NOMO-1 (cell line): Measurements from ENCODE around the gene NOTO.
"Not testable (repeated sequence)": the region's sequence is repeated elsewhere in the genome, so short reads cannot be mapped to it uniquely, and the experiment has no call there.

ENCODE experiments used
- DNase-seq, 2 experiments: peaks; one replicate each; lab custom pipeline; 2025; ENCODE audit not compliant: unreplicated experiment in 2 of 2; lab: John Stamatoyannopoulos, UW

Gene NOTO

DNA sequence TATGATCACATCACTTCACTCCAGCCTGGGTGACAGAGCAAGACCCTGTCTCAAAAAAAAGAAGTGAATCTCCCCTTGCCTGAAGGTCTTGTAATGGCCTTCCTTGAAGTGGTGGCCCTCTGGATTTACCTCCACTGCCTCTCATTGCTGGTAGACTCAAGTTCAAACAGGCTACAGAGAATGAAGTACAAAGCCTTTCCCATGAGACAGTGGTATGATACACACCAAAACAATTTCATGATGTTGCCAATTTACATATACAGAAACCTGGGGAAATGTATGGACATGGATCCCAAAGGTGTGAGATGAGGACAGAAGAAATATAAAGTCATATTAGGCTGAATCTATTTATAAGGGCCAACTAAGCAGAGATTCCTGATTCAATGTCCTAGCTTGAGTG, 4.8 kb upstream of the NOTO start:
- no peak for DNase-seq

DNA sequence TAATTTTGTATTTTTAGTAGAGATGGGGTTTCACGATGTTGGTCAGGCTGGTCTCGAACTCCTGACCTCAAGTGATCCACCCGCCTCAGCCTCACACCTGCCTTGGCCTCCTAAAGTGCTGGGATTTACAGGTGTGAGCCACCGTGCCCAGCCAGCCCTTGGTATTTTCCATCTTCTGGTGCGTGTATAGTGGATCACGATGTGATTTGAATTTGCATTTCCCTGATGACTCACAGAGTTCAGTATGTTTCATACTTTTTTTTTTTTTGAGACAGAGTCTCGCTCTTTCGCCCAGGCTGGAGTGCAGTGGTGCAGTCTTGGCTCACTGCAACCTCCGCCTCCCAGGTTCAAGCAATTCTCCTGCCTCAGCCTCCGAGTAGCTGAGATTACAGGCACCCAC, 2.1 kb upstream of the NOTO start:
- not testable (repeated sequence) for DNase-seq

DNA sequence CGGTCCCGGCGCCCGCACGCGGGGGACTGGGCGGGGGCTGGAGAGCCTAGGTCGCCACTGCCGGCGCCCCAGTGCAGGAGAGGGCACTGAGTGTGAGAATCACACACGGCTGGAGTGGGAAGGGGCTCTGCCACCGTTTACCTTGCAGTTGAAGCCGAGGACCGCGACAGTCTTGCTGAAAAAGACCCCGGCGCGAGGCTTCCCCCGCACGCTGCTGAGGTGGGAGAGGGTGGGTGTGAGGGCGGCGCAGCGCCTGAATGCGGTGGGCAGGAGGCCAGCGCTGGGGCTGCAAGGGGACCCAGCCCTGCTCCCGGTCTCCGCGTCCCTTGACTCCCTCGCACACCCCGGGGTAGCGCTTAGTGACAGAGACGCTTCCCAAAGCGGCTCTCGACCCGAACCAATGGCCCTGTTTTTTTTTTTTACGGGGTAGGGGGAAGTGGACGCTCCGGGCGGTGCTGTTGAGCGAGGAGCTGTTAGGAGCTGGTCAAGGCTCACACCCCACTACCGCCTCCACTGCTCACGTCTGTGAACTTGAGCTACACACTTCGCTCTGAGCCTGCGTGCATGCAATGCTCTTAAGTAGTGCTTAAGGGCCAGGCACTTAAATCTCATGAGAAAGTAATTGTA, 794 bp downstream of the NOTO start:
- DNase-seq = no peak

DNA sequence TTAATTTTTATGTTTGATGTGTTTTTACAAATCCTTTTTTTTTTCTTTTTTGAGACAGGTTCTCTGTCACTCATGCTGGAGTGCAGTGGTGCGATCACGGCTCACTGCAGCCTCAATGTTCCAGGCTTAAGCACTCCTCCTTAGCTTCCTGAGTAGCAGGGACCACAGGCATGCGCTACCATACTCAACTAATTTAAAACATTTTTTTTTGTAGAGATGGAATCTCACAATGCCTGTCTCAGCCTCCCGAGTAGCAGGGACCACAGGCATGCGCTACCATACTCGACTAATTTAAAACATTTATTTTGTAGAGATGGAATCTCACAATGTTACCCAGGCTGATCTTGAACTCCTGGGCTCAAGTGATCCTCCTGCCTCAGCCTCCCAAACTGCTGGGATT, 3.2 kb downstream of the NOTO start:
- no peak for DNase-seq

DNA sequence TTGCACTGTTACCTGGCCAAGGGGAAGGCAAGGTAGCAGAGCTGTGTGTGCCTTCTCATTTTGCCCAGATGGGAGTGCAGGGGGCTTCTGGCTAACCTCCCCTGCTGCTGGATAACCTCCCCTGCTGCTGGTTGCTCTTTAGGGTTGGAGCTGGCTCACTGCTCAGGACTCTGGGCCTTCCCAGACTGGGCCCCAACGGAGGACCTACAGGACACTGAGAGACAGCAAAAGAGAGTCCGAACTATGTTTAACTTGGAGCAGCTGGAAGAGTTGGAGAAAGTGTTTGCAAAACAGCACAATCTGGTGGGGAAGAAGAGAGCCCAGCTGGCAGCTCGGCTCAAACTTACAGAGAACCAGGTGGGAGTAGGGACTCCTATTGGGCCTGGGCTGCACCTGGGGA, 5.9 kb downstream of the NOTO start:
- DNase-seq = no peak

DNA sequence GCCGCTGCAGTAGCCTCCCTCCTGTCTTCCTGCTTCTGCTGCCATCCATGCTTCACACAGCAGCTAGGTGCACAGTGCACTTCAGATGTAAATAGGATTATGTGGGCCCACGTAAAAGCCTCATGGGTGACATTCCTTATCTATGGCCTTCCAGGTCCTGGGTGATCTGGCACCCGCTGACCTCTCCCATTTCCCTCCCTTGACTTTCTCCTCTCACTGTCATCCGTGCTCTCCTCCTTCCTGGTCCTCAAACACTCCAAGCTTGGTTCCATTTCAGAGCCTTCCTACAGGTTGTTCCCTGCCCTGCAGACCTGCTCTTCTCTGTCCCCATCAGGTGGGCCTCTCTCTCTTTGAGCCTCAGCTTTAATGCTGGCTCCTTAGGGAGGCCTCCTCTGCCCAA, 7.6 kb downstream of the NOTO start:
- no peak for DNase-seq

DNA sequence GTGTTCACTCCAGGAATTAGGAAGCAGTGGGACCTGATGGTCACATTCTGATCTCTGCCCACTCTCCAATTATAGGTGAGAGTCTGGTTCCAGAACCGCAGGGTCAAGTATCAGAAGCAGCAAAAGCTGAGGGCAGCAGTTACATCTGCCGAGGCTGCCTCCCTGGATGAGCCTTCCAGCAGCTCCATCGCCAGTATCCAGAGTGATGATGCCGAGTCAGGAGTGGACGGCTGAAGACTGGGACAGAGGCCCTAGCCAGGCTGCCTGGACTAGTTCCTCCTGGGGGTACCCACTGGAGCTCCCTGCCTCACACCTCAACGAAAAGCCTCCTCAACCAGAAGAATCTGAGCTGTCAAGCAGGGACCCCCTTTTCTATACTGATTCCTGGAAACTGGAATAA, 8.3 kb downstream of the NOTO start:
- no peak for DNase-seq

DNA sequence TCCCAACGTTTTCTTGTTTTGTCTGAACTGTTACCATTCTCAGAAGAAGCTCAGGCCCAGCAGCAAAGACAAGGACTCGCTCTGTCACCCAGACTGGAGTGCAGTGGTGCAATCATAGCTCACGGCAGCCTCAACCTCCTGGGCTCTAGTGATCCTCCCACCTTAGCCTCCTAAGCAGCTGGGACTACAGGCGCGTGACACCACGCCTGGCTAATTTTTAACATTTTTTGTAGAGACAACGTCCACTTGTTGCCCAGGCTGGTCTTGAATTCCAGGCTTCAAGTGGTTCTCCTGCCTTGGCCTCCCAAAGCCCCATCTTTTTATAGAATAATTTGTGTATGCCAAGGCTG, 9.7 kb downstream of the NOTO start:
- DNase-seq = no peak

DNA sequence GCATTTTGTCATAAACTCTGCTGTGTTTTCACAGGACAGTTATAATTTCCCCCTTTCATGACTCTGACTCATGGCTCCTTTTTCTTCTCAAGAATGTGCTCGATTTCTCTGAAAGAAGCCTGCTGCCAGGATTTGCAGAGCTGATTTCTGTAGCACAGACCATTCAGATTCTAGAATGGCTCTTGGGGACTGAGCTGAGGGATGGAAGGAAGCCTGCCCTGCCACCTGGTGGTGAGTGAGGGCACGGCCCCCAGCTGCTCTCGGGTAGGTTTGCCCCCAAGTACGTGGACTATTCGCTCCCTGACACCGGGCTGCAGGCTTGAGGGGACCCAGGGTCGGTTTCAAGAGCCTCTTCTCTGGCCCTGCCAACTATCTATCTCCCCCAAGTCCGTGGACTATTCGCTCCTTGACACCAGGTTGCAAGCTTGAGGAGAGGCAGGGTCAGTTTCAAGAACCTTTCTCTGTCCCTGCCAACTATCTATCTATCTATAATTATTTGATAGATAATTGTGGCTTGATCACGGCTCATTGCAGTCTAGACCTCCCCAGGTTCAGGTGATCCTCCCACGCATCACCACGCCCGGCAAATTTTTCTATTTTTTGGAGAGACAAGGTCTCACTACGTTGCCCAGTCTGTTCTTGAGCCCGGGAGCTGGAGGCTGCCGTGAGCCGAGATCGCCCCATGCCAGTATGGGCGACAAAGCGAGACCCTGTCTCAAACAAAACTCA, 10.2 kb downstream of the NOTO start:
- DNase-seq = peak; percentile 60 to 62

DNA sequence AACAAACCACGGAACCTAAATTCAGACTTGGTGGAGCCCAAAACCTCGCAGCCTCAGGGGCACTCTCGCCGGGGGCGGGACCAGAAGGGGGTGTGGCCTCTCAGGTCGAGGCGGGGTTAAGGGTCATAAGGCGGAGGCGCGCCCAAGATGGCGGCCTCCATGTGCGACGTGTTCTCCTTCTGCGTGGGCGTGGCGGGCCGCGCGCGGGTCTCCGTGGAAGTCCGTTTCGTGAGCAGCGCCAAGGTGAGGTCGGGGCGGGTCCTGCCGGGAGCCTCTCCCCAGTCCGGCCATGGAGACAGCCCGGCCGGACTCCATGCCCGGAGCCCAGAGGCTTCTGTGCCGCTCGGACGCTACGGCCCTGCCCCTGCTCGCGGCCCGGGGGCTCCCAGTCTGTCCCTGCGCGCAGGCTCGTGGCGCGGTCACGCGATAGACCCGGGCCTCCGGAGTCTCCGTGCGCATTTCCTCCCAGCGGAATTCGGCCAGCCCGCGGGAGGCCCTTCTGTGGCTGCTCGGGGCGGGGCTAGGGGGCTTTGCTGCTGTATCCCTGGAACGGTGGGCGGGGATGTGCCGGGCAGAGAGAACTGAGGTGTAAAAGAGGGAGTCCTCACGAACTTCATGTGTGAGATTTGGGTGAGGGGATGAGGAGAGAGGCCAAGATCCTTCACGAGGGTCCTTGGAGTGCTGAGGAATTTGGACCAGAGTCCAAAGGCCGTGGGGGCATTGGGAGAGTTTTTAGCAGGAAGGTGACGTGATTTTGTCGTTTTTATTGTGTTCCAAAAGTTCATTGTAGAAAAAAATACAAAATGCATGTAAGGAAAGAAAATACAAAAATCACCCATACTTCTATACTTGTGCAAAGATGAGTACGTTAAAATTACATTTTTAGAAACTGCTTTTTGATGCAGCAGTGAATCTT, 12.0 kb downstream of the NOTO start, which contains the start of gene SMYD5:
SMYD5 (plus strand) TSS at position 126 of the 916 bp plus-strand sequence; CDS start at position 148, 22 bp downstream.
- DNase-seq = peak; percentile 77 to 83

DNA sequence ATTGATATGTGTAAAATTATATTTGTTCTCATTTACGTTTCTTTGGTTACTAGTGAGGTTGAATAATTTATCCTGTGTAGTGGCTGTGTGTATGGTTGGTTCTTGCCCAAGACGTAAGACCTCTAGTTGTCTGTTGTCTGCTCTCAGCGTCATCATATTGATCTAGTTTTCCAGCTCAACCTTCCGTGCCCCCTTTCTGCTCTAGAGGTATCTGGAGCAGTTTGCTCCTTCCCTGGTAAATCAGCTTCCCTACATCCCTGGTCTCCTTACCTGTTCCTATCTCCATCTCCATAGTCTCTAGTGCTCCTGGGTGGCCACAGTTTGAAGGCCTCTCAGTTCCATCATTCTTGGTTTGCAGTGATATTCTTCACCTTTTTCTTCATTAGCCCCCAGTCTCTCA, 12.9 kb downstream of the NOTO start:
- DNase-seq = no peak

DNA sequence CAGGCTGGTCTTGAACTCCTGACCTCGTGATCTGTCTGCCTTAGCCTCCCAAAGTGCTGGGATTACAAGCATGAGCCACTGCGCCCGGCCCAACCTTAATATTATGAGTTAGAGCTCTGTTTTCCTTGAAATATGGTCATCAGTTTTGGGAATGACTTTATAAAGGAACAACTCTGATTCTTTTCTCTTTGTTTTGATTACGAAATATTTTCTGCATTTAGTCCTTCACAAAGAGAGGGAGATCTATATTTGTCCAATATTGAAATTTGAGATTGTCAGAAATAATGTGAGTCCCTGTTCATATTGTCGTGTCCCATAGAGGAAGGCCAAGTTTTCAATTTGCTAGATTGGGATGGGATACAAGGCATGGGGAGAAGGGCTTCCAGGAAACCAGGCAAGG, 14.8 kb downstream of the NOTO start:
- DNase-seq = no peak

DNA sequence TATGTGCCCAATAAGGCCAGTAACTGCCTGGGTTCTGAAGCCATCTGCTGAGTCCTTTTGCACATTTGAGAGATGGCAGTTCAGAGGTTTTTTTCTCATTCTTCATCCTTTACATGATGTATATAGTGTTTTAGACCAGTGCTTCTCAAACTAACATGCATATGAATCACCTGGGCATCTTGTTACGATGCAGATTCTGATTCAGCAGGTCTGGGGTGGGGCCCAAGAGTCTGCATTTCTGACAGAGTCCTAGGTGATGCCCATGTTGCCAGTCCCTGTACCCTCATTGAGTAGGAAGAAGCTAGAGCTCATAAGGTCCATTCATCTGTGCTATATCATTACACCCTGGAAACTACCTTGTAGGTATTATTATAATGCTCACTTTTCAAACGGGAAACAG, 15.5 kb downstream of the NOTO start:
- no peak for DNase-seq

DNA sequence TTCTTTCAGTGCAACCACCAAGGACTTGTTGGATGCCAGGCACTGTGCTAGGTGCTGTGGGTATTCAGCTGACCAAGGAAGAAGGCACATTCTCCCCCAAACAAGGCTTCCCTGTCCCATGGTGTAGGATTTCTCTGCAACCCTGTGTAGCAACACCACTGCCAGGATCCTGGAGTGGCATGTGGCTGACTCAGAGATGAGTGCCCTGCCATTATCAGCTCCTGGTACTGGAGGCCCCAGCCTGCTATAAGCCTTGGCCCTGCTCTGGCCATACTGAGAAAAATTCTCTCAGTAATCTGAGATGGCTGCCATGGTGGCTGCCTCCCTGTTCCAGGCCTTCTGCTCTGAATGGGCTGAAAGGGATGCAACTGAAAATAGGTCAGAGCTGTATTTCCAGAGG, 15.9 kb downstream of the NOTO start:
- DNase-seq = no peak

DNA sequence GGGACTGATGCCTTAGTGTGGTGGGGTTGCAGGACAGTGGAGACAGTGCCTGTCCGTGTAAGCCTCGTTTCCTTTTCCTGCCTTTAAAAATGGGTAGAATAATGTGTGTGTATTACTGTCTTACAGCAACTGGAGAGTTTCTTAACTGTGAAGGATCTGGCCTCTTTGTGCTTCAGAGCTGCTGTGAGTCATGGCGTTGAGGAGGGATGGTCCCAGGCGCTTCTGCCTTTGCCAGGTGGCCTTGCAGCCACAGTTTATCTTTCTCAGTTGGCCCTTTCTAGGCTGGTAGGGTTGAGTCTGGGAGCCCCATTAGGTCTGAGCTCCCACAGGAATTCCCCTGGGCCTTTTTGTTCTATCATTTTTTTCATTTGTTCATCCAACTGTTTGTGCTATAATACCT, 21.4 kb downstream of the NOTO start:
- DNase-seq = no peak

DNA sequence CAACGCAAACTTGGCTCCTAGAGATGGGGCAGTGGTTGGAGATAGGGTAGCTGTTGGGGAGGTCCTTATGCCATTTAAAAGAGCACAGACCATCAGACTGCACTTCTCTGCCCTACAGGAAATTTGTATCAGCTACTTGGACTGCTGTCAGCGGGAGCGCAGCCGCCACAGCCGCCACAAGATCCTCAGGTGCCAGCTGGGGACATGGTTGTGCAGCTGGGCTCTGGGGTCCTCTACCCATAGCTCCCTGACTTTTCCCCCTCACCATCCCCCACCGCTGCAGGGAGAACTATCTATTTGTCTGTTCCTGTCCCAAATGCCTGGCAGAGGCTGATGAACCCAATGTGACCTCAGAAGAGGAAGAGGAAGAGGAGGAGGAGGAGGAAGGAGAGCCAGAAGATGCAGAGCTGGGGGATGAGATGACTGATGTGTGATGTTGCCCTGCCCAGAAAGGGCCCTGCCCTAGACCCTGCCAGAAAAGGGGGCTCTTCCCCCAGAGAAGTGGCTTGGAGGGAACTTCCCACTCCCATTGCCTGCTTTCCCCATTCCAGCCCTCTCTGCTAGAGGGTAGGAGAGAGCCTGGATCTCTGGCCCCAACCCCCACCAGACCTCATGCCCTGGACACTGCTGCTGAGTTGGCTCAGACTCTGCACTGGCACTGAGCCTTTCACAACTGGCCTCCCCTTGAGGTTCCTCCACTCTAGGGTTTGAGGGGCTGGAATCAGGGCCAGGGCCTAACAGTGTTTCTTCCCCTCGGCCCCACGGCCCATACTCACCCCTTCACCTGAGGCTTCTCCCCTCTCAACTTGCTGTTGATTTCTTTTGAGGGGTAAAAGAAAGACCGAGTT, 23.4 kb downstream of the NOTO start:
- no peak for DNase-seq

DNA sequence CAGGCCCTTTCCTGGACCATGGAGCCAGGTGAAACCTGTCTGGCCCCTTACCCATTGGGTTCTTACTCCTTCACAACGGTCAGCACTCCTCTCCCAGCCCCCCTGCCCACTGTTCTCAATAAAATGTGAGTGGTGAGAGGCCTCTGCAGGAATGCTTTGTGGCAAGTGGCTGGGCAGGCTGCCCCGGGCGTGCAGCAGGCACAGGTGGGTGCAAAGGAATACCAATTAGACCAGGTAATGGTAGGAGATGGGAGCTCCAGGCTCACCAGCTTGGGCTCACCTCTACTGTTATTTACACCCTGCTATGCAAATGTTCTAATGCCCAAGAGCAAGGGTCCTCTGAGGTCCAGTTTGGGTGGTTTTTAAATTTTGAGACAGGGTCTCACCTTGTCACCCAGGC, 24.7 kb downstream of the NOTO start:
- DNase-seq = no peak

DNA sequence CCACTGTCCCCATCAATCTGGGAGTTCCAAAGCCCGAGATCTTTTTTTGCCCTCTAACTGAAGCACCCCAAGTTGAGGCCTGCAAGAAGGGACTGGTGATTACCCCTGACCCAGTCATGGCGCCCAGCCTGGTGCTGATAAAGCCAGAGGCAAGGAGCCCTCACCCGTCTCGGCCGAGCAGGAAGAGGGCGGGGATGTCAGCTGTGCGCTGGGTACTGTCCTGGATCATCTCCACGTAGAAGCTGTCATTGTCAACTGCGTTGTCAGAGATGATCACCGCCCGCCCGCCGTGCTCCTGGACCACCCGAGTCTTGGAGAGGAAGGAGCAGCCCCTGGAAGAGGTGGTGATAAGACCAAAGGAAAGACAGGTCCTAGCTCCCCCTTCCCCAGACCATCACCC, 26.3 kb downstream of the NOTO start:
- DNase-seq = no peak

DNA sequence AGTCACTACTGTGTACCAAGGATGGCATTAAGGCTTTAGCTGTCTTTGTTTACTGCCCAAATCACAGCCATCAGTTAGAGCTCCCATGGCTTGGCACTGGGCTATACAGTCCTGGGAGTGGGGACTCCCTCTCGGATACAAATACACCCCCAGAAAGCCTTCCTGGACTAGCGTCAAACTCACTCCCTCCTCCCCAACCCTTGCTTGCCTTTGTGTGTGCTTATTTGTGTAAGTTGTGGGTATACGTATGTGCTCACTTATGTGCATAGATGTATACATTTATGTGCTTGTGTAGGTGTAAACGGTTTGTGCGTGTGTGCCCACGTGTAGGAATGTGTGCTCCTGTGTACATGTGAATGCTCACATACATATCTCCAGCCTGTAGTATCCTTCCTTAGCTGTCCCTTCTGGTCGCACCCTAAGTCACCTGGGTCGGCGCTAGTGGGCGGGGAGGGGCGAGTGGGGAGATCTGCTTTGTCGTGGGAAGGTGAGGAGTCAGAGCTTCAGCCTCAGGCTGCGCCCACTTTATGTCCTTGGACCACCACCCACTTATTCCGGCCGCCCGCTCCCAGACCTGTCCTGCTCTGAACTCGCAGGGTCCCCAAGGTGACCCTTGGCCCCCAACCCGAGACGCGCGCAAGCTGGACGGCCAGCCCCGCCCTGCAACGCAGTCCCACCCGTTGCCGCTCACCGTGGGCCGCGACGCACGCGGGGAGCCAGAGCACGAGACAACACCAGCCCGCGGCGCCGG, 30.2 kb downstream of the NOTO start:
- DNase-seq = peak in 1 of 2 experiments; percentile 9
